Progenitor cell of endocrine pancreas (in vitro differentiated cells): Measurements from ENCODE around the gene LYAR. TPM values are rescaled to one million over a fixed set of nuclear protein-coding genes. Genes with fewer than 3 reads are reported as not detected.

Experiments used
- DNase-seq: peaks from one replicate; pipeline ENCODE4 v3.0.0; 2021; ENCODE audit warnings: low spot score; ENCODE audit not compliant: unreplicated experiment
- H3K27ac Mint-ChIP-seq: 2 replicates; pipeline ENCODE4 v1.8.0; 2021; ENCODE audit warnings: mild to moderate bottlenecking, moderate library complexity, mixed read lengths
- H3K27me3 Mint-ChIP-seq: 2 replicates; pipeline ENCODE4 v1.8.0; 2021; ENCODE audit warnings: mixed read lengths
- H3K36me3 Mint-ChIP-seq: 2 replicates; pipeline ENCODE4 v1.8.0; 2022; ENCODE audit warnings: mixed read lengths; ENCODE audit not compliant: insufficient read depth
- H3K4me1 Mint-ChIP-seq: 2 replicates; pipeline ENCODE4 v1.8.0; 2021; ENCODE audit warnings: low read depth, mixed read lengths
- H3K4me3 Mint-ChIP-seq: 2 replicates; pipeline ENCODE4 v1.8.0; 2021; ENCODE audit warnings: low read depth, mild to moderate bottlenecking, moderate library complexity, mixed read lengths
- H3K9me3 Mint-ChIP-seq: 2 replicates; pipeline ENCODE4 v1.8.0; 2021; ENCODE audit warnings: low read depth, mixed read lengths
- CTCF ChIP-seq: fragments of 200-600 bp; sonication (generic); IDR thresholded peaks from one replicate; pipeline ENCODE4 v1.5.0; 2021; ENCODE audit warnings: antibody characterized with exemption, mild to moderate bottlenecking; ENCODE audit not compliant: unreplicated experiment
- total RNA-seq: library from RNA; stranded (reverse); gene quantifications from 2 replicates; pipeline ENCODE4 v1.2.1, GENCODE V29; 2021

The LYAR gene
- total RNA-seq, 1 donor from 2014 or later = 18.7 TPM

- H3K4me1 Mint-ChIP-seq = no peaks in the 10 kb centered on the region
- H3K36me3 Mint-ChIP-seq = no peaks in the 10 kb centered on the region
- DNase-seq = no peak
- no peak overlapping the region for H3K27ac Mint-ChIP-seq
- no peaks in the 10 kb centered on the region for H3K9me3 Mint-ChIP-seq
- TF ChIP-seq CTCF = no peak
- no peaks in the 10 kb centered on the region for H3K27me3 Mint-ChIP-seq
- H3K4me3 Mint-ChIP-seq = no peak overlapping the region
These were observed 25.7 kb upstream of the LYAR start for GRCh38 chr4:4315461-4316149.

GRCh38 chr4:4311193-4311592 lies 21.2 kb upstream of the LYAR start:
- Mint-ChIP-seq H3K27ac (no peak overlapping the region), H3K4me1 (no peaks in the 10 kb centered on the region), H3K36me3 (peaks cover 3% of the 10 kb centered on the region), H3K9me3 (no peaks in the 10 kb centered on the region), H3K4me3 (no peak overlapping the region), H3K27me3 (no peaks in the 10 kb centered on the region)
- no peak for DNase-seq
- no peak for TF ChIP-seq CTCF

- Mint-ChIP-seq H3K27me3 (no peaks in the 10 kb centered on the region), H3K4me3 (no peak overlapping the region), H3K27ac (no peak overlapping the region), H3K36me3 (peaks cover 3% of the 10 kb centered on the region), H3K9me3 (no peaks in the 10 kb centered on the region), H3K4me1 (no peaks in the 10 kb centered on the region)
- DNase-seq = no peak
- TF ChIP-seq CTCF = no peak
These were observed 19.0 kb upstream of the LYAR start for GRCh38 chr4:4308800-4309441.

- Mint-ChIP-seq H3K4me3 (no peak overlapping the region), H3K4me1 (no peaks in the 10 kb centered on the region), H3K27ac (peak overlapping the region; percentile 71), H3K36me3 (peaks cover 7% of the 10 kb centered on the region), H3K9me3 (no peaks in the 10 kb centered on the region), H3K27me3 (no peaks in the 10 kb centered on the region)
- no peak for TF ChIP-seq CTCF
- DNase-seq = no peak
These were observed 17.0 kb upstream of the LYAR start for GRCh38 chr4:4306920-4307319.

GRCh38 chr4:4302416-4302815 lies 12.5 kb upstream of the LYAR start:
- H3K27me3 Mint-ChIP-seq = no peaks in the 10 kb centered on the region
- no peak for DNase-seq
- no peak overlapping the region for H3K4me3 Mint-ChIP-seq
- no peaks in the 10 kb centered on the region for H3K9me3 Mint-ChIP-seq
- no peak overlapping the region for H3K27ac Mint-ChIP-seq
- peaks cover 7% of the 10 kb centered on the region for H3K36me3 Mint-ChIP-seq
- no peaks in the 10 kb centered on the region for H3K4me1 Mint-ChIP-seq
- TF ChIP-seq CTCF = no peak
